Measurements from ENCODE around the gene CLIP2. TPM values are rescaled to one million over a fixed set of nuclear protein-coding genes. Genes with fewer than 3 reads are reported as not detected.
A peak's percentile ranks its signal among the peaks of the same experiment; 100 is the strongest.

Gene CLIP2
- total and polyA plus RNA-seq, 8 donors, result 20.6 to 32.8 (median 25.6) TPM

DNA sequence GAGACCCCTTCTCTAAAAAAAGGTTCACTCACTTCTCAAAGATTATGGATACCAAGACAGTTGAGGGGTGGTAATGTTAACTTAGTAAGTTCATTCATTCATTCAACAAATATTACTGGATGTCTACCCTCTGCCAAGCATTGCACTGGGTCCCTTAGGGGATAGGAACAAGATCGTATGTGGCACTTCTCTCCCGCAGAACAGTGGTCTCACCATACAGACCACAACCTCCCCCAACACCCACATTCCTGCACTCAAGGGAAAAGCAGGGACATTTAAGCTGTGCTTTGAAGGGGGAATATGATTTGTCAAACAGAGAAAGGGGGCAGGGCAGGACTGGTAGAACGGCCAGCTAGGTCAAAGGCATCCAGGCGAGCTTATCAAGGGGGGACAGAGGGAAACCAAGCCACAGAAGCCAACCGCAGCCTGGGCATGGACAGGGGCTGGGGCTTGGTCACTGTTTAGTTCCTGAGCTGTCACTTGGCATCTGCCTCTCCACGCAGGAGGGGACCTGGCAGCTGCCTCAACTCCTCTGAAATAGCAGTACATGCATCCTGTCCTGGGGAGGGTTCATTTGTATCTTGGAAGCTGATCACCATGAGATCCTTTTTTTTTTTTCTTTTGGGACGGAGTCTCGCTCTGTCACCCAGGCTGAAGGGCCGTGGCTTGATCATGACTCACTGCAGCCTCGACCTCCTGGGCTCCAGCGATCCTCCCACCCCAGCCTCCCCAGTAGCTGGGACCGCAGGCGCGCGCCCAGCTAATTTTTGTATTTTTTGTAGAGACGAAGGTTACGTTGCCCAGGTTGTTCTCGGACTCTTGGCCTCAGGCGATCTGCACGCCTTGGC, 949 bp upstream of the CLIP2 start:
- no peak for DNase-seq
- Histone ChIP-seq H3K9me3 (no peaks in the 10 kb centered on the region), H3K4me1 (peaks cover 8 to 33% of the 10 kb centered on the region in 2 donors), H3K4me3 (peak overlapping the region in 1 of 2 donors; percentile 13), H3K27ac (no peak overlapping the region), H3K27me3 (peaks cover 5 to 29% of the 10 kb centered on the region in 2 donors), H3K36me3 (no peaks in the 10 kb centered on the region)
- no peak for ATAC-seq
- TF ChIP-seq, protein P1, sequence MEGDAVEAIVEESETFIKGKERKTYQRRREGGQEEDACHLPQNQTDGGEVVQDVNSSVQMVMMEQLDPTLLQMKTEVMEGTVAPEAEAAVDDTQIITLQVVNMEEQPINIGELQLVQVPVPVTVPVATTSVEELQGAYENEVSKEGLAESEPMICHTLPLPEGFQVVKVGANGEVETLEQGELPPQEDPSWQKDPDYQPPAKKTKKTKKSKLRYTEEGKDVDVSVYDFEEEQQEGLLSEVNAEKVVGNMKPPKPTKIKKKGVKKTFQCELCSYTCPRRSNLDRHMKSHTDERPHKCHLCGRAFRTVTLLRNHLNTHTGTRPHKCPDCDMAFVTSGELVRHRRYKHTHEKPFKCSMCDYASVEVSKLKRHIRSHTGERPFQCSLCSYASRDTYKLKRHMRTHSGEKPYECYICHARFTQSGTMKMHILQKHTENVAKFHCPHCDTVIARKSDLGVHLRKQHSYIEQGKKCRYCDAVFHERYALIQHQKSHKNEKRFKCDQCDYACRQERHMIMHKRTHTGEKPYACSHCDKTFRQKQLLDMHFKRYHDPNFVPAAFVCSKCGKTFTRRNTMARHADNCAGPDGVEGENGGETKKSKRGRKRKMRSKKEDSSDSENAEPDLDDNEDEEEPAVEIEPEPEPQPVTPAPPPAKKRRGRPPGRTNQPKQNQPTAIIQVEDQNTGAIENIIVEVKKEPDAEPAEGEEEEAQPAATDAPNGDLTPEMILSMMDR (IDR thresholded peaks at IDR 0.05), result no peak
- intact Hi-C loops (cut with DNase I), result no loop called here

DNA sequence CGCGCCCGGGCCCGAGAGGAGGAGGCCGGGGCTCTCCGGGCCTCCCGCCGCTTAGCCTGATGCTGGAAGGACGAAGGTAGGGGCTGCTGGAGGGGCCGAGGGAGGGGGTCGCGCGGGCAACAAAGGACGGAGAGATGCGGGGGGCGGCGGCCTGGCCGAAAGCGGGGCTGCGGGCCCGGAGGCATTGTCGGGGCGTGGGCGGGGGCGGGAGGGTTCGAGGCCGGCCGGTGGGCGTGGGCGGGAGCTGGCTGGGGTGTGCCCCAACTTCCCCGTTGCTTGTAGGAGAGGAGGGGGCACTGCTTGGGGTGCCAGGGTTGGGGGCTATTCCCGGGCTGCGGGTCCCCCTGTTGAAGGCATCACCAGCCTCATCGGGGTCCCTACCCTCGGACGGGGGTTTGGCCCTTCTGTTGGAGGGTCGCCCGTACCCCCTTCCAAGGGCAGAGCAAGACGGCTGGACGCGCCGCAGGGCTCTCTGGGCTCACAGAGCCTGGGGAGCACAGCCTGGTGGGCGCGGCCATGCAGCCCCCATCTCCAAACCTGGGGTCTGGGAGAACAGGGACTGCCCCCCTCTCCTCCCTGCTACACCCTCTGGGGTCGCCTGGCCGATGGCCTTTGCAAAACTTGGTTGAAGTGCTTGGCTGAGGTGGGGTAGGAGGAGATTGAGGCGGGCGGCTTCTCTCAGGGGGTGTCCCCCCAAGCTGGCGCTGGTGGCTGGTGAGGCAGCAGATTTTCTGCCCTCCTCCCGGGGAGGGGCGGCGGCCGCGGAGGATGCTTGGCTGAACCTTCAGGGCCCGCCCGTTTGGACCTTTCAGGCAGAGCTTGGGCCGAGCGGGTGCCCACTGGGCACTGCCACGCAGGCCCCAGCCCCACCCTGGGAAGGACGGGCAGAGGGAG, 699 bp downstream of the CLIP2 start:
- peak overlapping the region; percentile 53 for H3K27ac ChIP-seq
- H3K27me3 ChIP-seq, result peaks cover 5 to 29% of the 10 kb centered on the region in 2 donors
- peaks cover 11 to 34% of the 10 kb centered on the region in 2 donors for H3K4me1 ChIP-seq
- H3K36me3 ChIP-seq, result no peaks in the 10 kb centered on the region
- TF ChIP-seq, protein P1 (IDR thresholded peaks at IDR 0.05), result no peak
- H3K9me3 ChIP-seq, result no peaks in the 10 kb centered on the region
- intact Hi-C loops (cut with DNase I), result no loop called here
- peak overlapping the region; percentile 60 to 68 for H3K4me3 ChIP-seq
- ATAC-seq, result peak; percentile 10
- DNase-seq, result peak in 1 of 4 donors; percentile 83

DNA sequence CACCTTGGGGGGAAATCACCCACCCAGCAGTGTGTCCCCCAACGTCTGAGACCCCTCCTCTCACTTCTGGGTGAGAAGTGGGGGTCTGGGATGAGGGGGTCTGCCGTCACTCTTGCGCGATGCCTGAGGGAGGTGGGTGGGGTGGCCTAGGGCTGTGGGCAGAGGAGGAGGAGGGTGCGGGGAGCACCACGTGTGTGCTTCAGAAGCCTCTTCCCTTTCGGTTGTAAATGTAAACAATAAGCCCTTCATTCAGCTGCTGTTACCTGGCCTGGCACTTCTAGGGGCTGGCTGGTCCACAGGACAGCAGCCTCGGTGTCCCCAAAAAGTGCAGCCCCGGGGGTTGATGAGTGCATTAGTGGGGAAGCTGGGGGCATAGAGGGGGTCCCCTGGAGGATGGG, 1.3 kb downstream of the CLIP2 start:
- ATAC-seq (no peak), DNase-seq (no peak)
- intact Hi-C loops (cut with DNase I), result no loop called here
- Histone ChIP-seq H3K4me1 (peaks cover 11 to 34% of the 10 kb centered on the region in 2 donors), H3K9me3 (no peaks in the 10 kb centered on the region), H3K4me3 (peak overlapping the region; percentile 60 to 68), H3K27ac (no peak overlapping the region), H3K36me3 (no peaks in the 10 kb centered on the region), H3K27me3 (peaks cover 5 to 29% of the 10 kb centered on the region in 2 donors)
- TF ChIP-seq, protein P1 (IDR thresholded peaks at IDR 0.05), result no peak

DNA sequence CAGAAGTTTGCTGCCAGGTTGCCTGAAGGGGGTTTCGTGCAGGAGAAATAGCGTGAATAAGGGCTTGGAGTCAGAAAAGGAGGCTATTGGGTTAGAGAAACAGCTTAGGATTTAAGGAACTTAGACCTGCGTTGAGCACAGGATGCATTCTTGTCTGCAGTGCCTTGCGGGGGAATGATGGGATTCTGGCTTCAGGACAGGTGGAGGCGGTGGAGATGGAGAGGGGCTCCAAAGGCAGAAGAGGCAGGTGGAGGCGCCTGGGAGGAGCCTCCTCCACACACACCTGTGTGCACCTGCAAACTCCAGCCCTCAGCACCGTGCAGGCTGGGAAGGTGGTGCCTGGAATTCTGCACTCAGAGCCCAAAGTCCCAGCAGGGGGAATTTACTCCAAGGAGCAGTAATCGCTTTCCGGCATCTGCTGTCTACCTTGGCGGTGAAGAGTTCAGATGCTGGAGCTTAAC, 1.8 kb downstream of the CLIP2 start:
- Histone ChIP-seq H3K27ac (no peak overlapping the region), H3K4me1 (peaks cover 11 to 34% of the 10 kb centered on the region in 2 donors), H3K27me3 (peaks cover 5 to 29% of the 10 kb centered on the region in 2 donors), H3K4me3 (peak overlapping the region; percentile 60 to 68), H3K36me3 (no peaks in the 10 kb centered on the region), H3K9me3 (no peaks in the 10 kb centered on the region)
- intact Hi-C loops (cut with DNase I), result no loop called here
- no peak for ATAC-seq
- no peak for DNase-seq
- TF ChIP-seq, protein P1 (IDR thresholded peaks at IDR 0.05), result no peak

All from left lung (tissue), 10 donors.